Endothelial cell of umbilical vein (primary cell): ENCODE measurements around the gene TRIM7. TPM values are rescaled to one million over a fixed set of nuclear protein-coding genes. Genes with fewer than 3 reads are reported as not detected.

Source experiments
- BruUV-seq: library from RNA; stranded (reverse); fragments of 400-500 nt; replicated peaks from 2 replicates; lab custom pipeline; 2021; lab: Mats Ljungman, UMichigan
- CTCF ChIA-PET: fragments of 300-600, 350-600 bp; sonication (Branson Sonifier 250); formaldehyde crosslinking; loops from one replicate; lab custom pipeline; 2021; ENCODE audit warnings: antibody characterized with exemption, inconsistent platforms; lab: Charles Lee
- POLR2A ChIA-PET: fragments of 300-600, 350-600 bp; sonication (Branson Sonifier 250); formaldehyde crosslinking; loops from one replicate; lab custom pipeline; 2021; ENCODE audit warnings: antibody characterized with exemption, inconsistent platforms; lab: Charles Lee
- DNase-seq: peaks from one replicate; pipeline ENCODE4 v3.0.0-alpha.2; 2011; ENCODE audit warnings: low read depth, low spot score
- FAIRE-seq: peaks from 2 replicates; lab custom pipeline; 2011; peaks lifted over from hg19 to GRCh38; lab: Jason Lieb, UNC
- H2AFZ ChIP-seq: 2 replicates; pipeline ENCODE4 v1.6.0; 2012; ENCODE audit warnings: low read depth, low read length, control low read depth, inconsistent platforms
- H3K27ac ChIP-seq: 2 replicates; pipeline ENCODE4 v1.5.1; 2011; ENCODE audit warnings: low read depth, mild to moderate bottlenecking, control low read depth, low read length, moderate library complexity; ENCODE audit not compliant: insufficient read depth
- H3K27me3 ChIP-seq, 2 experiments: 2 replicates each; pipeline versions ENCODE4 v1.6.0 to v1.6.1; 2011; ENCODE audit warnings: low read length in 2 of 2, mixed read lengths in 1 of 2; ENCODE audit not compliant: control insufficient read depth in 2 of 2, insufficient read depth in 2 of 2
- H3K36me3 ChIP-seq, 2 experiments: 2 replicates in 1 of 2; 3 replicates in 1 of 2; pipeline ENCODE4 v1.5.1; 2011; ENCODE audit warnings: low read length in 2 of 2, mild to moderate bottlenecking in 1 of 2, moderate library complexity in 1 of 2; ENCODE audit not compliant: control insufficient read depth in 2 of 2, insufficient read depth in 2 of 2; ENCODE audit errors: extremely low read depth in 1 of 2
- H3K4me1 ChIP-seq: 3 replicates; pipeline ENCODE4 v1.5.1; 2011; ENCODE audit warnings: mild to moderate bottlenecking, low read length; ENCODE audit not compliant: control insufficient read depth, insufficient read depth; ENCODE audit errors: extremely low read depth
- H3K4me2 ChIP-seq: 2 replicates; pipeline ENCODE4 v1.6.1; 2011; ENCODE audit warnings: low read length, control low read depth, mixed read lengths; ENCODE audit not compliant: insufficient read depth
- H3K4me3 ChIP-seq, 3 experiments: fragments of 200-600 bp in 1 of 3; sonication (generic), shearing (Covaris generic) in 1 of 3; replicated peaks in 1 of 3; 2 replicates each; pipeline ENCODE4 v1.5.1; 2011 to 2016; ENCODE audit warnings: control low read depth in 3 of 3, low read length in 3 of 3, mild to moderate bottlenecking in 2 of 3, inconsistent platforms in 1 of 3, low read depth in 1 of 3, moderate library complexity in 1 of 3; ENCODE audit not compliant: insufficient read depth in 1 of 3
- H3K79me2 ChIP-seq: 2 replicates; pipeline ENCODE4 v1.6.0; 2012; ENCODE audit warnings: low read length, inconsistent platforms; ENCODE audit not compliant: control insufficient read depth, insufficient read depth
- H3K9ac ChIP-seq: replicated peaks from 2 replicates; pipeline ENCODE3; 2011; ENCODE audit warnings: low read length, control low read depth; ENCODE audit not compliant: insufficient read depth; ENCODE audit errors: extremely low read depth
- H3K9me1 ChIP-seq: replicated peaks from 3 replicates; pipeline ENCODE4 v1.6.0; 2011; ENCODE audit warnings: mild to moderate bottlenecking, low read length; ENCODE audit not compliant: control insufficient read depth, insufficient read depth; ENCODE audit errors: extremely low read depth
- H3K9me3 ChIP-seq: replicated peaks from 2 replicates; pipeline ENCODE4 v1.5.1; 2012; ENCODE audit warnings: low read length, inconsistent platforms; ENCODE audit not compliant: control insufficient read depth, insufficient read depth
- H4K20me1 ChIP-seq: replicated peaks from 2 replicates; pipeline ENCODE3; 2011; ENCODE audit warnings: mild to moderate bottlenecking, low read length; ENCODE audit not compliant: control insufficient read depth, insufficient read depth; ENCODE audit errors: extremely low read depth
- CTCF ChIP-seq, 2 donors: IDR thresholded peaks; 1 replicate in 1 of 2; 2 replicates in 1 of 2; pipeline ENCODE4 v1.5.1; 2011; ENCODE audit warnings: low read length in 2 of 2, mild to moderate bottlenecking in 2 of 2, moderate library complexity in 2 of 2, control low read depth in 1 of 2, inconsistent platforms in 1 of 2, low read depth in 1 of 2; ENCODE audit not compliant: insufficient read depth in 1 of 2; ENCODE audit errors: extremely low read depth in 1 of 2
- EZH2 ChIP-seq: IDR thresholded peaks from 2 replicates; pipeline ENCODE4 v1.6.1; 2012; ENCODE audit warnings: borderline replicate concordance, low read depth, mild to moderate bottlenecking, moderate library complexity, low read length, inconsistent platforms; ENCODE audit not compliant: severe bottlenecking
- FOS ChIP-seq: IDR thresholded peaks from 2 replicates; pipeline ENCODE4 v1.6.1; 2011; ENCODE audit warnings: mild to moderate bottlenecking, low read length, moderate library complexity, borderline replicate concordance; ENCODE audit not compliant: insufficient read depth
- GATA2 ChIP-seq: IDR thresholded peaks from 2 replicates; pipeline ENCODE4 v1.7.0; 2011; ENCODE audit warnings: low read depth, mild to moderate bottlenecking, moderate library complexity, mixed read lengths, low read length; ENCODE audit not compliant: insufficient read length, insufficient read depth
- JUN ChIP-seq: IDR thresholded peaks from 2 replicates; pipeline ENCODE4 v1.6.1; 2011; ENCODE audit warnings: borderline replicate concordance, low read depth; ENCODE audit not compliant: insufficient read length, insufficient read depth
- MAX ChIP-seq: IDR thresholded peaks from 2 replicates; pipeline ENCODE4 v1.6.1; 2011; ENCODE audit not compliant: insufficient read depth, insufficient read length
- MYC ChIP-seq: IDR thresholded peaks from one replicate; pipeline ENCODE4 v1.6.1; 2011; ENCODE audit warnings: mild to moderate bottlenecking, low read depth, low read length
- POLR2A ChIP-seq: IDR thresholded peaks from 2 replicates; pipeline ENCODE4 v1.6.1; 2012; ENCODE audit warnings: low read depth, mild to moderate bottlenecking, control low read depth, low read length
- POLR2AphosphoS5 ChIP-seq: IDR thresholded peaks from 2 replicates; pipeline ENCODE4 v1.6.1; 2012; ENCODE audit warnings: low read depth, mild to moderate bottlenecking, control low read depth, low read length, moderate library complexity; ENCODE audit not compliant: insufficient read depth
- dilution Hi-C: fragments of 300-500 bp; cut with MboI; formaldehyde crosslinking; loops from one replicate; pipeline ENCODE4 v1.15.0; 2019; ENCODE audit warnings: low sequenced_read_pairs; ENCODE audit not compliant: extremely low pct_ligation_motif_present
- intact Hi-C: fragments of 100-400 bp; cut with micrococcal nuclease; formaldehyde crosslinking; loops from one replicate; pipeline ENCODE4 v1.10.0; 2022
- polyA plus RNA-seq, 4 experiments: library from polyadenylated mRNA; depleted of rRNA in 3 of 4; stranded (reverse) in 3 of 4; unstranded in 1 of 4; fragments of >200 nt; gene quantifications; 2 replicates each; pipeline versions ENCODE4 v1.2.1 to v1.2.3, GENCODE V29; 2011 to 2012; ENCODE audit warnings: missing spikeins in 1 of 4
- total RNA-seq: library from RNA; stranded (reverse); gene quantifications from 2 replicates; pipeline ENCODE4 v1.2.3, GENCODE V29; 2021

TRIM7 gene
- total and polyA plus RNA-seq, 2 donors (not counting 3 experiments of a cell fraction or from before 2014, with no cell fraction given), result 2.7 to 3.4 TPM

- Histone ChIP-seq H3K27ac (no peak overlapping the region), H3K4me3 (no peak overlapping the region), H3K9ac (no peak overlapping the region), H3K9me3 (no peaks in the 10 kb centered on the region), H3K9me1 (no peaks in the 10 kb centered on the region), H2AFZ (no peak overlapping the region), H3K36me3 (no peaks in the 10 kb centered on the region), H4K20me1 (no peaks in the 10 kb centered on the region), H3K79me2 (no peaks in the 10 kb centered on the region), H3K4me1 (peaks cover 9% of the 10 kb centered on the region), H3K27me3 (no peaks in the 10 kb centered on the region), H3K4me2 (no peak overlapping the region)
- ChIA-PET POLR2A (no interaction called here), CTCF (interaction anchor here (1.0 to 1.1 kb wide), 2 partner anchors 28 to 94 kb away, joined by 3 read pairs; no protein-coding TSS in a partner anchor)
- TF ChIP-seq JUN, result no peak
- no peak for TF ChIP-seq POLR2A
- no peak for TF ChIP-seq GATA2
- TF ChIP-seq MYC, result no peak
- TF ChIP-seq CTCF (IDR thresholded peaks at IDR 0.05; ENCODE audit: extremely low read depth in 1 of 2, insufficient read depth in 1 of 2, low read depth in 1 of 2, low read length in 2 of 2), result no peak
- no peak for TF ChIP-seq EZH2
- TF ChIP-seq POLR2AphosphoS5, result no peak
- no peak for TF ChIP-seq FOS
- TF ChIP-seq MAX, result no peak
- BruUV-seq, result no TSS peak
- FAIRE-seq, result no peak
- dilution Hi-C loops, result no loop called here
- intact Hi-C loops, result no loop called here
- no peak for DNase-seq
Measured at GRCh38 chr5:181156758-181157157, 48.2 kb downstream of the TRIM7 start.
